Fibroblast of the aortic adventitia (primary cell): Measurements from ENCODE around the gene ATP8B3. TPM values are rescaled to one million over a fixed set of nuclear protein-coding genes. Genes with fewer than 3 reads are reported as not detected.

ENCODE experiments used
- DNase-seq: peaks from one replicate; pipeline ENCODE4 v3.0.0-alpha.2; 2010; ENCODE audit warnings: low read depth
- H3K4me3 ChIP-seq: 2 replicates; pipeline ENCODE4 v1.5.1; 2011; ENCODE audit warnings: low read depth, mild to moderate bottlenecking, control low read depth, low read length, moderate library complexity
- total RNA-seq: library from RNA; depleted of rRNA; stranded (reverse); fragments of >200 nt; gene quantifications from 2 replicates; pipeline ENCODE4 v1.2.3, GENCODE V29; 2012; ENCODE audit warnings: low replicate concordance
- TF ChIP-seq, protein P1 (sequence below): IDR thresholded peaks from 2 replicates; pipeline ENCODE4 v1.5.1; 2011; ENCODE audit warnings: mild to moderate bottlenecking, low read length, control low read depth, inconsistent platforms; ENCODE audit not compliant: insufficient read depth

Gene ATP8B3
- total RNA-seq, 1 donor = 3.3 TPM

DNA sequence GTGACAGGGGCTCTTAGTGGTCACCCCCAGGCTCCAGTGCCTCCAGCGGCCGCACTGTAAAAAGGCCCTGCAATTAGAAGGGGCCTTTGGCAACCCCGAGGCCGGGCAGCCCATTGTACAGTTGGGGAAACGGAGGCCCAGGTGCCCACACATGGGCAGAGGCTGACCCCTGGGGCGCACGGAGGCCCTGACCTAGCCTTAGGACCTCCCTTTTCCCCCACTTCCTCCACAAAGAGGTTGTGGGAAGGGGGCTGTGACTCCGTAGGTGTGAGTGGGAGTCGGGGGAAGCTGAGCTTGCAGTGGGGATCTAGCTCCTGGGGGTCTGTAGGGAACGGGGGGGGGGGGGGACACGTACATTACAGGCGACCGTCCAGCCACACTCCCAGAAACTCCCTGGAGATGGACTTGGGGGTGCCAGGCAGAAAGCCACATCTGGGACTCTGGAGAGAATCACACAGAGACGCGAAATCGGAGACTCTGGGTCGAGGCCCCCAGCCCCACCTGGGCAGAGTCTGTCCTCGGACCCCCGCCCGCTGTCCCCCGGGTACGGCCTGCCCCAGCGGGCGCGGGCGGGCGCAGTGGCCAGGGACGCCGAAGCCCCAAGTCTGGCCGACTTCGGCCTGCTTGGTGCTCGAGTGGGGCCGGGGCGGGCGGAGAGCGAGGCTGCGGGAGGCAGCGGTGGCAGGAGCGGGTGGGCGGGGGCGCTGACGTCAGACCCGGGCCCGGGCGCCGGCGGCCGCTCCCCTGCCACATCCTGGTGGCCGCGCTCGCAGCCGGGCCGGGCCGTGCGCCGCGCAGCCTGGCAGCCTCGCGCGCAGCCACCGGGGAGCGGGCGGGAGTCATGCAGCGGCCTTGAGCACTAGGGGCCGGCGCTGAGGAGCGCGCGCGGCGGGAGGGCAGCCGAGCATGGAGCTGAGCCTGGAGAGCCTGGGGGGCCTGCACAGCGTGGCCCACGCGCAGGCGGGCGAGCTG lies 59.0 kb downstream of the ATP8B3 start, which contains the start of gene ONECUT3:
TSS of gene ONECUT3 (plus strand) at position 750 of the 972 bp plus-strand sequence. CDS start at position 907, 157 bp downstream.
- no peak for DNase-seq
- TF ChIP-seq, protein P1, sequence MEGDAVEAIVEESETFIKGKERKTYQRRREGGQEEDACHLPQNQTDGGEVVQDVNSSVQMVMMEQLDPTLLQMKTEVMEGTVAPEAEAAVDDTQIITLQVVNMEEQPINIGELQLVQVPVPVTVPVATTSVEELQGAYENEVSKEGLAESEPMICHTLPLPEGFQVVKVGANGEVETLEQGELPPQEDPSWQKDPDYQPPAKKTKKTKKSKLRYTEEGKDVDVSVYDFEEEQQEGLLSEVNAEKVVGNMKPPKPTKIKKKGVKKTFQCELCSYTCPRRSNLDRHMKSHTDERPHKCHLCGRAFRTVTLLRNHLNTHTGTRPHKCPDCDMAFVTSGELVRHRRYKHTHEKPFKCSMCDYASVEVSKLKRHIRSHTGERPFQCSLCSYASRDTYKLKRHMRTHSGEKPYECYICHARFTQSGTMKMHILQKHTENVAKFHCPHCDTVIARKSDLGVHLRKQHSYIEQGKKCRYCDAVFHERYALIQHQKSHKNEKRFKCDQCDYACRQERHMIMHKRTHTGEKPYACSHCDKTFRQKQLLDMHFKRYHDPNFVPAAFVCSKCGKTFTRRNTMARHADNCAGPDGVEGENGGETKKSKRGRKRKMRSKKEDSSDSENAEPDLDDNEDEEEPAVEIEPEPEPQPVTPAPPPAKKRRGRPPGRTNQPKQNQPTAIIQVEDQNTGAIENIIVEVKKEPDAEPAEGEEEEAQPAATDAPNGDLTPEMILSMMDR = no peak
- no peak within 1 kb of the TSS for H3K4me3 ChIP-seq

DNA sequence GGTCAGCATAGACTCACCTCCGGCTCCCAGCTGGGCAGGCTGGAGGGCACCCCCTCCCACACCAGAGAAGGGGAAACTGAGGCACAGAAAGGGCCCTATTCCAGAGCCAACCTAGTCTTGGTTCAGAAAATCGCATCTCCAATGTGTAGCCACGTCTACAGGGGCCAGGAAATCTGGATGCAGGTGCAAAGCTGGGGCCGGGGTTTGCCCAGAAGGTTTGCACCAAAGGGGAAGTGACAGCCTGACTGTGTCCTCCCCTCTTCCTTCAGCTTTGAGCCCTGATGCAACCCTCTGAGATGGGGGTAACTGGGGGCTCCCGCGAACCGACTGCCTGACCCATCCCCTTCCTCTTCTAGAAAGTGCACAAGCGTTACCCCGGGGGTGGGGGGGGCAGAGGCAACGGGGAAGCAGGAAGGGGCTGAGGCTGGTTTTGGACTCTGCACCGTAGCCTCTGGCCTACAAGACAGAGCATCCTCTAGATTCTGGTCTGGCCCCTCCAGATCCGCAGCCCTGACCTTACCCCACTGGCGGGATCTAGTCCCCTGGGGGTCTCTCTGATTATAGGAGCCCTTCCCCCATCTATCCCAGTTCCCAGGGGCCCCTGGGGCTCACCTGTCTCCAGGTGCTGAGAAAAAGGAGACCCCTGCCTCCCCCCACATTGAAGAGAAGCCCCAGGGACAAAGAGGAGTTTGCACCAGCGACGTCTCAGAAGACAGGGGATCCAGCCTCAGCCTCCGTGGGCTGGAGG lies 59.9 kb downstream of the ATP8B3 start:
- no peak overlapping the region for H3K4me3 ChIP-seq
- TF ChIP-seq, protein P1 = no peak
- no peak for DNase-seq

DNA sequence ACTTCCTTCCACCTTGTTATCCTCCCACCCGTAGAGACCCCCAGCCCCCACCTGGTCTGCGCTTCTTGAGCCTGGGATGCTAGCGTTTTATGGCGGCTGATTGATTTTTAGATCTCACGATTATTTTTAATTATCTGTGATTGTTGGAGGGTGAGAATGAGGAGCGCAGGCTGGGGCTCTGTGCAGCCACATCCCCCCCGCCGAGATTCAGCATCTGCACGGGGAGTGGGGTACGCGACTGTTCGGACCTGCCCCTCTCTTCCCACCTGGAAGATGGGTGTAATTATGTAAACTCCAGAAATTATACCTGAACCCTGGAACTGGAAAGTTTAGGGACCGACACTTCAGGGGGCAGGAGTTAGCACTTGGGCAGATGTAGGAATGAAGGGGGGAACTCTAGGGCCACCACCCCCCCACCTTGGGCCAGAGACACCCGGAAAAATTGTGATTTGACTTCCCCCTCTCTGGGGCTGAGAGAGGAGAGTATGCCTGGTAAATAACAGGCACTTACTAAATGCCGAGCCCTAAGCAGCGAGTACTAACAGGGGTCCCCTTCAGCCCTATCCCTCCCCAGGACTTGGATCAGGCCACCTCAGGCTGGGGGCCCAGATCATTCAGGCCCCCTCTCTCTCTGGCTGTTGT lies 60.6 kb downstream of the ATP8B3 start:
- TF ChIP-seq, protein P1 = no peak
- H3K4me3 ChIP-seq = no peak overlapping the region
- DNase-seq = no peak

DNA sequence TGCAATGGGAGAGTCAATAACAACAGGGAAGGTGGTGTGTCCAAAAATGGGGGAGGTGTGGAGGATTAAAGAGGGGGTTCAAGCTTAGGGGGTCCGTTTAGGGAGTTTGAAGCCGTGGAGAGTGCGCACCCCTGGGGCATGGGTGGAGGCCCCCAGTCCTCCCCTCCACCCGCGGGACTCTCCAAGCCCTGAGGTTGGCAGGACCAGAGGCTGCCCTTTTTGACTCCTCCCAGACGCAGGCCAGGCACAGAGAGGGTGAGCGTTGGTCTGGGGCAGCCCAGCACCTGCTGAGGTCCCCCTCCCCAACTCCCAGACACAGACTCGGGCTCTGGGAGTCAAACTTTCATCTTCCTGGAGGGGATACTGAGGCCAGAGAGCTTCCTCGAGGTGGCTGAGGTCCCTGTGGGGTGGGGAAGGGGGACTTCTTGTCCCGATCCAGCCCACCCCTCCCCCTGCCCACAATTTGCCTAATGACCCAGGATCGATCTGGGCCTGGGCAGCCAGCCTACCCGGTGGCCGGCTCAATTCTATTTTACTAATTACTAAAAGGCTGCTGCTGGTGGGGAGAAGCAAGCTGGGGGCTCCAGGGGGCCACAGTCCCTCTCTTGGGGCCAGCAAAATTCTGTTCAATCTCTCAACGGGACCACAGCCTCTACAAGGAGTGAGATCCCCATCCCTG lies 61.6 kb downstream of the ATP8B3 start:
- TF ChIP-seq, protein P1 = no peak
- no peak overlapping the region for H3K4me3 ChIP-seq
- DNase-seq = no peak

DNA sequence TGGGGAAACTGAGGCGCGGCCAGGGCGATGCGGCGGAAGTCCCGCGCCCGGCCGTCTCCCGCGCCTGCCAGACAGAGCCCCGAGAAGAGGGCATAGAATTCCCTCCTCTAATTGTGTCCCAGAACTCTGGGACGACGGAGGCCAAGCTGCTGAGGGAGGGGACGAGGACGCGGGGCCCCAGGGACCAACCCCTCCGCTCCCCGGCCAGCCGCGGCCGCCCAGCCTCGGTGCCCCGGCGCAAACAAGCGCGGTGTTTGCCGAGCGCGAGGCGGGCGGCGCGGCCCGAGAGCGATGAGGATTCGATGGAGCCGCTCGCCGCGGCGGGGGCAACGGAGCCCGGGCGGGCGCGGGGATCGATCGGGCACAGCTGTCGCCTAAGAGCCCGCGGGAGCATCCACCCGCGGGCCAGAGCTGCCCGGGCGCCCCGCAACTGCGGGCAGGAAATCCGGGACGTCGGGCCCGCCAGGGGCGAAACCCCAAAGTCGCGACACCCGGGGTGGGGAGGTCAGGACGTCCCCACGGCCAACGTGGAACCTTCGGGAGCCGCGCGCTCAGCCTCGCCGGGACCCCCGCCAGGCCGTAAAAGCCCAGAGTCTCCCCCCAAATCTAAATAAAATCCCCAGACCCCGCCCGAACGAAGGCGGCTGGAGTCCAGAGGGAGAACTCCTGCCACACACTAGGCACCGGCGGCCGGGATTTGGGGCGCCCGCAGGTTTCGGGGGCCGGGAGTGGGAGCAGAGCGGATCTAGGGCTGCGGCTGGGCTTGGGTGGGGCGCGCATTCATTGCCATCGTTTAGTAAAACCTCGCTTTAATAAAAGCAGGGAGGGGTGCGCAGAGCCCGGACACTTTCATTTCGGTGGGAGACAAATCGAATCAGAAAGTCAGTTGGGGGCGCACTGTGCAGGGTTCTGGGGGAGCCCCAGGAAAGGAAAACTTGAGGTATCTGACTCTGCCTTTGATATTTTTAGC lies 62.4 kb downstream of the ATP8B3 start:
- TF ChIP-seq, protein P1 = no peak
- no peak overlapping the region for H3K4me3 ChIP-seq
- no peak for DNase-seq
